GM19397 (cell line): ENCODE measurements around the gene FMOD.

Experiments
- ATAC-seq: cut with Tn5 transposase; IDR thresholded peaks from one replicate; pipeline ENCODE4 v1.9.1; 2021; ENCODE audit warnings: mild to moderate bottlenecking, moderate library complexity; ENCODE audit not compliant: unreplicated experiment

Gene FMOD

DNA sequence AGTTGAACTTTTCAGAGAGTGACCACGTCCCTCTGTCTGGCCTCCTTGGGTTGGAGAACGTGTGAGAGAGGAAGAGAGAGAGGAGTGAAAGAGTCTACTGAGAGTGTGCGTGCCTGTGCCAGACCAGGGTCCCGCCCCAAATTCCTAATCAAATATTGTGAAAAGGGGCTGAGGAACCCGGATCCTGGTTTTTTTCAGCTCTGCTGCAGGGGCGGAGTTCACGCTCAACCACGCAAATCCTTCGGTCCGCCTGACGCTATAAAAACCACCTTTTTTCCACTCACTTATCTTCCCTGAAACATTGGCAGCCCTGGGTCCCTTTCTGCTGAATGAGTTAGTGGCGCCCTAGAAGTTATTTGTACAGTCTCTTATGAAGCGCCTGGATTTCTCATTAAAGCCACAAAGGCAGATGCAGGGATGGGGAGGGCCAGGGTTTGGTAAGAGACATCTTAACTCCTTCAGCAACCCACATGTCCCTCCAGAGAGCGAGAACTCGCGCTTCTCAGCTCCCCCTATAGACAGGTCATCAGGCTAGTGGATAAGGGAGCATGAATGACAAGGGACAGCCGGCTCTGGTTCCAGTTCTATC, at the start of gene FMOD:
FMOD (minus strand) TSS at position 86 of the 589 bp plus-strand sequence. CDS start 2,852 bp downstream, outside the sequence.
- ATAC-seq = no peak

DNA sequence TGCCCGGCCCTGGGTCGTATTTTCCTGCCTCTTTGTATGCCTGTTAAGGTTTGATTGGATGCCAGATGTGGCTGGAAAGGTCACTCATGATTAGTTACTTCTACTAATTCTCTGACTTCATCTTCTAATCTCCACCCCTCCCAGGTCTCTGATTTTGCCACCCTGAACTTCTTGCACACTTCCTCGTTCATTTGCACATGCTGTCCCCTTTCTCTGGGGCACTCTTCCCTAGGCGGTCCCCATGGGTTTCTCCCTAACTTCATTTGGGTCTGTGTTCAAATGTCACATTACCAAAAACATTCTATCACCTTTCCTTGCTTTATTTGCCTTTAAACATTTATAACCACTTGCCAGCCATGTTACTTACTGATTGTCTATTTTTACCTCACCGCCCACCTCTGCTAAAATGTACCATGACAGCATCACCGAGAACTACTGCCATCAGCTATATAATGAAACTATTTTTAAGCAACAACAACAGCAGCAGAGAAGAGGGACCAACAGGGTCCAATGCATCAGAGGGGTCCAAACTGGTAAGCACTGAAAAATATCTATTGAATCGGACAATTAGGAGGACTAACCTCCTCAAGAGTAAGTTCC, 45.8 kb upstream of the FMOD start:
- ATAC-seq = no peak

DNA sequence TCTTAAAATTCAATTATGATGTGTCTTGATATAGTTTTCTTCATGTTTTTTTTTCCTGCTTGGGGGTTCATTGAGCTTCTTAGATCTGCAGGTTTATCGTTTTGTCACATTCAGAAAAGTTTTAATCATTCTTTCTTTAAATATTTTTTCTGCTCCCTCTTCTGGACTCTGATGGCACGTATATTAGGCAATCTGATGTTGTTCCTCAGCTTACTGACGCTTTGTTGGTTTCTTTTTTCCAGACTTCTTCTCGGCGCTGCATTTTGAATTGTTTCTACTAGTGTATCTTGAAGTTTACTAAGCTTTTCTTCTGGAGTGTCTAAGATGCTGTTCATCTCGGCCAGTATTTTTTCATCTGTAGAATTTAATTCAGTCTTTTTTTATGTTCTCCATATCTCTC, 44.8 kb upstream of the FMOD start:
- no peak for ATAC-seq

DNA sequence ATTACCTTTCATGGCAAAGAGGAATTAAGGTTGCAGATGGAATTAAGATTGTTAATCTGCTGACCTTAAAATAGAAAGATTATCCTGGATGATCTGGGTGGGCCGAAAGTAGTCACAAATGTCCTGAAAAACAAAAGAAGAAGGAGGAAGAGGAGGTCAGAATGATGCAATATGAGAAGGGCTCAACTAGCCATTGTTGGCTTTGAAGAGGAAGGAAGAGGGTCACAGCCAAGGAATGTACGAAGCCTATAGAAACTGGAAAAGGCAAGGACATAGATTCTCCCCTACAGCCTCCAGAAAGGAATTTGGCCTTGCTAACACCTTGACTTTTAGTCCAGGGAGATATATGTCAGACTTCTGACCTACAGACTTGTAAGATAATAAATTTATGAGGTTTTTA, 39.4 kb upstream of the FMOD start:
- no peak for ATAC-seq

DNA sequence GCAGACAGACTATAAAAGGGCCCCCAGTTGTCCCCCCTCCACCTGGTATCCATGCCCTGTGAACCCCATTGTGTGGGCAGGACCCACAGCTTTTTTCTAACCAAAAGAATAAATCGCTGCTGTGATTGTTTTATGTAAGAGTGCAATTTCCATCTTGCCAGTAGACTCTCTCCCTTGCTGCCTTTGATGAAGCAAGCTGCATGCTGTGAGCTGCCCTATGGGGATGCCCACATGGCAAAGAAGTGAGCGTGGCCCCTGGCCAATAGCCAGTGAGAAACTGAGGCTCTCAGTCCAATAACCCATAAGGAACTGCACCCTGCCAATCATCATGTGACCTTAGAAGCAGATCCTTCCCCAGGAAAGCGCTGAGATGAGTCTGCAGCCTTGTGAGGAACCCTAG, 37.8 kb upstream of the FMOD start:
- ATAC-seq = no peak

DNA sequence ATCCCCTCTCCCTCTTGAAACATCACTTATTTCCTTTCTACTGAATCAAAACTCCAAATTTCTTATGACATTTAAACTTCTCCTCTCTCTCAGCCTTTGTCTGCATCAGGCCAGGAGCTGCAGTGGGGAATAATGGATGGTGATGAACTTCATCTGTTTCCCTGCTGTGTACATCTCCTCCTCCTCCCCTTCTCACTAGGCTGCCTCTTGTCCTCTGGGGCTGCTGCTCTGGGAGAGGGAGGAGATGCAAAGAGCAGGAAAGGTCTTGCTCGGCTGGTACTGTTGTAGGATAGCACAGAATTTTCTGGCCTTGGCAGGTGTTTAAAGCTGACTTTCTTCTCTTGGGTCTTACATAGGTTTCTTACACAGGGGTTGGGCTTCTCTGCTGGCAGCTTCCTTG, 31.1 kb upstream of the FMOD start:
- no peak for ATAC-seq

DNA sequence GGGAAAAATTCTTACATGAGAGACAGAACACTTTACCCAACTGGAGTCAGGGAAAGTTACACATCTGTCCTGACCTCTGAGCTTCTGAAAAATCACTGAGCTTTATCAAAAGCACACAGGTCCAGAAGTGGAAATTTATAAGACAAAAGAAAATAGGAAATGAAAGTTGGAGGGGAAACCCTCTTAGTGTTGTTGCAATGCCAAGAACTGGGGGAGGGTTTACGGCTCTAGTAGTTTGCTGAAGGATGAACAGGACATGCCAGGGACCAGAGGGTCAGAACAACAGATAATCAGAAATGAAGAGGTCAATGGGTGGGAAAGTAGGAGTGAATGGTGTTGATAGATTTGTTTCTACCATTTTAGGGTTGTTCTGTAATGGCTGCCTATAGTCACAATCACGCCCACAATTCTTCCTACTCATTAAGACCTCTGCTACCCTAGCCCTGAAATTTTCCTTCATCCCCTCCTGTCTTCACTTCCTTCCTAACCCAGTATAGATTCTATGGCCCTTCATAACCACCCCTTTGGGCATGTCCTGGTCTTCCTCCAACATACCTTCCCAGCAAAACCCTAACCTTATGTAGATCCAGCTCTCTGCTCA, 30.3 kb upstream of the FMOD start:
- peak; percentile 67 for ATAC-seq

DNA sequence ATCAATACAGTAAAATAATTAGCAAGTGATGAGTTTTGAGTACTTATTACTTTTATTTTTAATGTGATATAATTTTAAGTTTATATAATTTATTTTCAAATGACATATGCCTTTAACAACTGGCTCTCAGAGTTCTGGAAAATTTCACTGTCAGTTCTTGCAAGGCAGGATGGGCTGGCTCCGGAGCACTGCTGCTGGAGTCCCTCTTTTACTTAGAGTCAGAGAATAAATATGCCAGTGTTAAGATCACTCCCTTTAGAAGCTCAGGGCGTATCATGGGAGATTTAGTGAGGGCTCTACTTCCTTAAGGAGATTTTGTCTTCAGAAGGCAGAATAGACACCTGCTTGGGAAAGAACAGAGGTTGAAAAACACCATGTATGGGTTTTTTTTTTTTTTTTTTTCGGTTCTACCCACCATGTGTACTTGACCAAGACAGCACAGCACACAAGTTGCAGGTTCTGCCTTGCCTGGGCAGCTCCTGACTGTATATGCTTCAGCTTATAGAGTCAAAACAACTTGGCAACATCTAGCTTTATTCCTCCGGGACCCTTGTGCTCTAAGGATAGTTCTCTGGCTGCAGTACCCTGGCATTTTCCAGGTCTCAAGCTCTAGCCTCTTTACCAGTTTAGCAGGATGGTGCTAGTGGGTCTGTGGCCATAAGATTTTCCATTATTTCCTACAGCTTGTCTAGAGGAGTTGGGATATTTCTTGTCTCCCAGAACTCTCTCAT, 29.7 kb upstream of the FMOD start:
- ATAC-seq = peak; percentile 31

DNA sequence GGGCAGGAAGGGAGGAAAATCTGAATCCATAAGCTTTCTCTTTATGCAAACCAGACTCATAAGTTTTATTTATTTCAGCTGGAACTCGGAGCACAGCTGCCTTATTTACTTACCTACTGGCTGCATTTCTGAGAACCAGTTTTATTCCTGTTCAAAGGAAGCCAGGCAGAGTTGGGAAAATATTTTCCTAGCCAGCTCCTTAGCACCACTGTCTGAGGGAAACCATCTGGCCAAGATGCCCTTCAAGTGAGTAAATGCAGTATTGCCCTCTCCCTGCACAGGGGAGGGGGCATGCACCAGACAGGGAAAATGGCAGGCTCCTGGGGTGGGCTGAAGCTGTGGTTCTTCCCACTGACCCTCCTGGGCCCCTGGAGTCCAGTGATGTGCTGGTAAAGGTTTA, 28.9 kb upstream of the FMOD start:
- no peak for ATAC-seq

DNA sequence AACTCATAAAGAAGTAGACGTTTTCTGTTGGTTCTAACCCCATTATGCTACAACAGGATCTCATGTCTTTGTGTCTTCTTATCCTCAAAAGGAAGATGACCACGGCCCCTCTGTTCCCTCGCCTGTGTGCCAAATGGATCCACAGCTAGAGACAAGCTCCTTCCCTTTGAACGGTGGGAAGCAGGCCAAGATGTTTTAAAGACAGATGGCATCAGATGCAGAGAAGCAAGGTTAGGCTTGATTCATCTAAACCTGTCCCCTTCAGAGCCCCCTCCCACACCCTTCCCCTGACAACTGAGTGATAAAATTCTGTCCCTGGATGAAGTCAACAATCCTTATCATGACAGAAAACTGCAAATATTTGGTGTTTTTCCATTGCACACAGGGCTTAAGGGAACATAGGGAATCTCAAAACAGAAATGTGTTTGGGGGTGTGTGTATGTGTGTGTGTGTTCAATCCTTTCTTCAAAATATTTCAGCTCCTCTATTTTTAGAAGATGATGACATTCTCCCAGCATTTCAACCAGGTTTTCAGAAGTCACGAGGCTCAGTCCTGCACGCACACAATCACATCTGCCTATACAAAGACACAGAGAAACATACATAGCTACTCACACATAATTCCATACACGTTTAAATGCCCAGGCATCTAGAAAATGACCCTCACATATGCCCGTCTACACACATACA, 27.8 kb upstream of the FMOD start:
- ATAC-seq = no peak

DNA sequence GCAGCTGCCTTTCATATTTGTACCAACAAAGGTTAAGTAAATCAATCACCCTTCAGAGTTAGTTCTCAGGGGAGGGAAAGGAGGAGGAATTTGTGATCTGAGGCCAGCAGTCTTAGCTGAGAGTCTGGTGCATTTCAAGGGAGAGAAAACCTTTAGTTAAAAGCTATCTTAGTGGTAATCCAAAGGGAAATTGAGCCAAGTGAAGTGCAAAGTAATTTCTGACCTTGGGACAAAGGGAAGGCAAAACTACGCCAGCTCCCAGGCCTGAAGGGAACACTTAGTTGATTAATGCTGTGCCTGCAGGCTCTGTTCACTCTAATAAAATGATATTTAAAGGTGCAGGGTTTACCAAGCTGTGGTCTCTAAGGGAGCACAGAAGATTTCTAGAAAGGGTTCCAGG, 23.1 kb upstream of the FMOD start:
- no peak for ATAC-seq

DNA sequence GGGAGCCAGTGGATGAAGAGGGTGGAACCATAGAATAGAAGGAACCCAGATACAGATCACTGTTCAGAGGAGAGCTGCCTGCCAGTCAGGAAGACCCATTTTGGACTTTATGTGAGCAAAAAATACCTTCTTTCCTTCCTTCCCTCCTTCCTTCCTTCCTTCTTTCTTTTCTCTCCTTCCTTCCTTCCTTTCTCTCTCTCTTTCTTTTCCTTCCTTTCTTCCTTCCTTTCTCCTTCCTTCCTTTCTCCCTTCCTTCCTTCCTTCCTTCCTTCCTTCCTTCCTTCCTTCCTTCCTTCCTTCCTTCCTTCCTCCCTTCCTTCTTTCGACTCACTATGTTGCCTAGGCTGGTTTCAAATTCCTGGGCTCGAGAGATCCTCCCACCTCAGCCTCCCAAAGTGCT, 22.1 kb upstream of the FMOD start:
- no peak for ATAC-seq

DNA sequence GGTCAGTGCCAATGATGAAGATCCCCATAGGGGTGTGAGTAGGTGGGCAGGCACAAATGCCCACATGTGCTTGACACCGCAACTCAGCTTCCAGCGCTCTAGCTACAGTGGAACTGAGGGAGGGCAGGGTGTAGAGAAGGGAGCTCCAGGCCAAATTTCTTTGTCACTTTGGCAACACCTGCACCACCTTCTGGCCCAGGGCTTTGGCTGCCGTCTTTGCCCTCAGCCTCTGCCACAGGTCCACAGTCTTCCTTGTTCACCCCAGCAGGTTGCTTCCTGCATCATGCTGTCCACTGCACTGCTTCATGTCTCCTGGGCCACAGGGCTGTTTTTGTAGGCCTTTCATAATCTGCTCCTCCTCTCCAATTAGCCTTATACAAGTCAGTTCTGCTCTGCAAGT, 20.4 kb upstream of the FMOD start:
- no peak for ATAC-seq

DNA sequence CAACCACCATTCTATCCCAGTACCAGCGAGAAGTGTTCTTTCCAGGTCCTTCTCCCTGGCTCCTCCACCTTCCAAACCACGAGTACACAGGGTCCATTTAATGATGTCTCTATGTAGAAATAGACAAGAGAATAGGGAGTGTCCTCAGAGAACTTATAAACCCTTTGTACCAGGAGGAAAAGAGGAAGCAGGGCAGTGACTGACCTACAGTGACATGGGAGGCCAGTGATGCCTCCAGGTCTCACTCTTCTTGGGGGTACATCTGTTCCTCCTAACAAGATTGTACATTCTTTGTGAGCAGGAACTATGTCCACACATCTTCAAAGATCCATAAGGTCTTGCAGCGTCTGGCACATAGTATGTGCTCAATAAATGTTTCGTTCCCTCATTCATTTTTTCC, 18.7 kb upstream of the FMOD start:
- ATAC-seq = no peak

DNA sequence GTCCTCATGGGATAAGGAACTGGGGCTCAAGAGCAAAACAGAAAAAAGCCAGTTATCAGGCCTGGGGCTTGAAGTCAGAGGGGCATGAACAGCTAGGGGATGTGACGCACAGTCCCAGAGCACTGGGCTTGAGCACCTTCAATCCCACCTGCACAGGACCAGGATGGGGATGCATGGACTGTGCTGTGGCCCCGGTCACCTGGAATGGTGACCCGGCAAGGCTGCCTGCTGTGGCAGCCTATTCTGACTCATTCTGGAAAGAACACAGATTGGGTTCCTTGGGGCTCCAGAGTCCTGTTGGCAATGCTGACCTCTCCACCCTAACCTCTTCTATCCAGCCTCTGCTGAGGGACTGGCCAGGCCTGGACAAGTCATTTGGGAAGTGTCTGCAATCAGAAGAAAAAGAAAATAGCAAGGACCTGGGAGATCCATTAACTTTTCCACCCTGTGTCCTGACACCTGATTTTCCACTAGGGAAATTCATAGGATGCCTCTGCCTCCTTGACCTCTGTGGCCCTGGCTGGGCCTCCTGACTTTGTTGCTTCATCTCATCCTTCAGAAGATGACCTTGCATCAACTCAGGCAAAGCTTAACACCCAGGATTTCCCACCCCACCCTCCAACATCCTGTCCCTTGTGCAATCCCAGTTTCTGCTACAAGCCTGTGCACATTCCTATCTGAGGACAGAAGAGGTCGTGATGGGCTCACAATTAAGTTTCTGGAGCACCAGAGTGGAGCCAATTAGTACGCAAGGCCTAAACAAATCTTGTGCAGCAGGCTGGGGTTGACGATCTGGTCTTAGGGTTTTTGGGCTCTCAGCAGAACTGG, 17.9 kb upstream of the FMOD start:
- ATAC-seq = no peak

DNA sequence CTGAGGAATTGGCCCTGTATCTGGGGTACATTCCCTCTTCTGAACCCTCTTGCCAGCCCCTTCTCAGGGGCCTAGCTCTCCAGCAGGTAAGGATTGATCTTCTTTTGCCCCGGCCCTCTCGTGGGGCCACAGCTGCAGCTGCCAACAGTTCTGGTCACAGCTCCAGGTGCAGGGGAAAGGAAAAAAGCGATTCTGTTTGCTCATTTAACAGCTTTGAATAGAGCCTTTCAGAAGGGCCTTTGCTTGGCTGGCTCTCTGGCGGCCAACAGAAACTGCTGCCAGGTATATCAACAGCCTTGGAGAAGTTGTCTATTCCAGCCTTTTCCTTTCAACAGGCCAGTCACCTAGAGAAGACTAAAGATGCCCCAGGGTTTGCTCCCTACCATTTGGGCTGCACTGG, 16.1 kb upstream of the FMOD start:
- no peak for ATAC-seq

DNA sequence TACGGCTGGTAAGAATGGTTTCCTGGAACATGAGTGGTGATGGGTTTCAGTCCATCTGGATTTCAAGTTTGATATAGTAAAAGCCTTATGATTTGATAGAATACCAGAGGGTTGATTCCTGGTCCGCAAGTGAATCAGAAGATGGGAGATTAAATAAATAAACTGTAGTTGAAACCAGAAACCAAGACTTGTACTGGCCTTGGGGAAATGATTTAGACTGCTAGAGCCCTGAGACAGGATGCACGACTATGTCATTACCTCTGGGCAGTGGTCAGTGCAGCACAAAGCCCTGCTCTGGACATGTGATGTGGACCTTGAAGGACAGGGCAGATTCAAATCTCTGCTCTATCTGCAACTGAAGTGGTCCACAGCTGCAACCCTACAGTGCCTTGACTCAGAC, 15.6 kb upstream of the FMOD start:
- ATAC-seq = no peak

DNA sequence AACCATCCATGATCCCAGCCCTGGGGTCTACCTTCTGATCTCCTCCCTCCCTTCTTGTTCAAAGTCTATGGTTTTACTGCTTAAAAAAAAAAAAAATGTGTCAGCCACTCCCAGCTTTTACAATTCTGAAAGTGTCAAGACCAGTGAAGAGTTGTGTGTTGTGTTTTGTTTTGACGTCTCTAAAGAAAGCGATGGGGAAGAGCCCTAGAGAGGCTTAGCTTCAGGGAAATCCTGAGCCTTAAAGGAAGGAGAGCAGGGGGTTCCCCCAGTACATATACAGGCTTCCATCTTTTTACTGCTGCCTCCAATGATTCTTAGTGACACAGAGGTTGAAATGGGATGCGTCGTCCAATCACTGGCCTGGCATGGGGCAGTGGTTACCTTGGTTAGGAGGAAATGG, 13.9 kb upstream of the FMOD start:
- ATAC-seq = no peak

DNA sequence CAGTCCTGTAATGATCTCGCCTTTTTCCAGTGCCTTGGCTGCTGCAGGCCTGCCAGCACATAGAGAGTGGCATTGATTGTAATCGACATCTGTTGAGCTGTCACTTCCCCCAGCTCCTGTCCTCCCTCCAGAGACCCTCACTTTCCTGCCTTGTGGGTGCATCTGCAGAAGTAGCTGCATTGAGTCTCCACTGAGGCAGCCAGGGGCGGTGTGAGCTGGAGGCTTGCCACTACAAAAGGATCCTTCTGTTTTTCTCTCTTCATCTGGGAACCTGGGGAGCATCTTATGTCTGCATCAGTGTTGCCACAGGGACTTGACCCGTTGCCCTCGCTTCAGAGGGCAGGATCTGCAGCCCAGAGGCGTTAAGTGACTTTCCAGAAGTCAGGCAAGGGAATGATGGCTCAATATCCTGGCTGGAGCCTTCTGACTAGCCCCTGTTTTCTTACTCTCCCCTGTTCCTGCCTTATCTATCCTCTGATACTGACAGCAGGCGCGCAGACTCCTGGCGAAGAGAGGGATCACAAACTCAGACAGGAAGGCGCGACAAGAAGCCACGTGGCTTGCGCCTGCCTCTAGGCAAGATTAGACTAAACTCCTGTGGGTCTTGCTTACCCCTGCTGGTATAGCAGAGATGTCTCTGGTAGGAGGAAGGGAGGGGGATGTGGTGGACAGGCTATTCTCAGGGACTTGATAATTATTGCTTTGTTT, 13.3 kb upstream of the FMOD start:
- no peak for ATAC-seq

DNA sequence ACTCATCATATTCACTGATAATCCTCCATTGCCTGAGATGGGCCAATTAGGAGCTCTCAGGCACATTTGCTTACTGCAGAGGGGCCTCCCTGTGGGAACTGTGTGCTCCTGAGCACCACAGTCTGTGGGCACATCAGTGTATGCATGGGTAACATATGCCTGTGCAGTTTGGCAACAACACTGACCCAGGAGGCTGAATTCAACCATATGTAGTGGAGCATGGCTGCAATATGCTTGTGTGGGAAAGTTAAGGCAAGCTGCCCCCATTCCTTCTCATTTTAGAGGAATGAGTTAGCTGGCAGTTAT, 11.8 kb upstream of the FMOD start:
- ATAC-seq = no peak
